GM18870 (cell line): ENCODE measurements around the gene OR1A1.
"Not testable (repeated sequence)": the region's sequence is repeated elsewhere in the genome, so short reads cannot be mapped to it uniquely, and the experiment has no call there.

Experiments used
- ATAC-seq: cut with Tn5 transposase; IDR thresholded peaks from one replicate; pipeline ENCODE4 v1.9.1; 2021; ENCODE audit warnings: moderate library complexity; ENCODE audit not compliant: unreplicated experiment

OR1A1 gene

GRCh38 chr17:3207367-3207766 lies at the start of gene OR1A1:
TSS of gene OR1A1 (plus strand) at chr17:3207667. CDS start at chr17:3215621, 7,954 bp downstream.
- no peak for ATAC-seq

DNA sequence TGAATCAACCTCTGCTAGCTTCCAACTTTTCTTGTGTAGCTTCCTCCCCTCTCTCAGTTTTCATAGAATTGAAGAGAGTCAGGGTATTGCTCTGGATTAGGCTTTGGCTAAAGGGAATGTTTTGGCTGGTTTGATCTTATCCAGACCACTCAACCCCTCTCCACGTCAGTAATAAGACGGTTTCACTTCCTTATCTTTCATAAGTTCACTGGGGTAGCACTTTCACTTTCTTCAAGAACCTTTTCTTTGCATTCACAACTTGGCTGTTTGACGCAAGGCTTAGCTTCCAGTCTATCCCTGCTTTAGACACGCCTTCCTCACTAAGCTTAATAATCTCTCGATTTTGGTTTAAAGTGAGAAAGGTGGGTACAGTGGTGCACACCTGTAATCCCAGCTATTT lies 39.9 kb upstream of the OR1A1 start:
- no peak for ATAC-seq

GRCh38 chr17:3189961-3190360 lies 17.5 kb upstream of the OR1A1 start:
- no peak for ATAC-seq

GRCh38 chr17:3197219-3197618 lies 10.2 kb upstream of the OR1A1 start, which contains the start of gene OR1A2:
TSS of gene OR1A2 (plus strand) at chr17:3197519. CDS start at chr17:3197519, 0 bp downstream.
- ATAC-seq: no peak

GRCh38 chr17:3208484-3208883 lies 1.0 kb downstream of the OR1A1 start:
- no peak for ATAC-seq

GRCh38 chr17:3213001-3213400 lies 5.5 kb downstream of the OR1A1 start:
- ATAC-seq: no peak

- ATAC-seq: no peak
Measured at GRCh38 chr17:3213587-3213986, 6.1 kb downstream of the OR1A1 start.

- not testable (repeated sequence) for ATAC-seq
Measured at GRCh38 chr17:3219978-3220377, 12.5 kb downstream of the OR1A1 start.

DNA sequence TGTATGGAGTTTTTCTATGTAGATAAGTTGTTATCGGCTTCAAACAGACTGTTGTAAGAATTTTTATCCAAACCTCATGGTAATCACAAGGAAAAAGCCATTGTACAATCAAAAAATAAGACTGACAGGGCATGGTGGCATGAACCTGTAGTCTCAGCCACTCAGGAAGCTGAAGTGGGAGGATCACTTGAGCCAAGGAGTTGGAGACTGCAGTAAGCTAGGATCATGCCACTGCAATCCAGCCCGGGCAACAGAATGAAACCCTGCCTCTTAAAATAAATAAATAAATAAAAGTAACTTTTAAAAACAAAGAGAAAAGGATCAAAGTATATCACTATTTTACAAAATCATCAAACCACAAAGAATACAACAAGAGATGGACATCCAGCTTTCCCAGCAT lies 14.4 kb downstream of the OR1A1 start:
- no peak for ATAC-seq

DNA sequence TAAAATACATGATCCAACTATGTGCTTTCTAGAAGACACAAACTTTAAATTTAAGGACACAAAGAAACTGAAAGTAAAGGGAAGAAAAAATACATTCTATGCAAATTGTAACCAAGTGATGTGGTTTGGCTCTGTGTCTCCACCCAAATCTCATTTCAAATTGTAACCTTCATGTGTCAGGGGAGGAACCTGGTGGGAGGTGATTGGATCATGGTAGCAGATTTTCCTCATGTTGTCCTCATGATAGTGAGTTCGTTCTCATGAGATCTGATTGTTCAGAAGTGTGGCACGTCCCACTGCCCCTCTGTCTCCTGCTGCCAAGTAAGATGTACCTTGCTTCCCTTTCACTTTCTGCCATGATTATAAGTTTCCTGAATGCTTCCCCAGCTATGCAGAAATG lies 15.0 kb downstream of the OR1A1 start:
- no peak for ATAC-seq

DNA sequence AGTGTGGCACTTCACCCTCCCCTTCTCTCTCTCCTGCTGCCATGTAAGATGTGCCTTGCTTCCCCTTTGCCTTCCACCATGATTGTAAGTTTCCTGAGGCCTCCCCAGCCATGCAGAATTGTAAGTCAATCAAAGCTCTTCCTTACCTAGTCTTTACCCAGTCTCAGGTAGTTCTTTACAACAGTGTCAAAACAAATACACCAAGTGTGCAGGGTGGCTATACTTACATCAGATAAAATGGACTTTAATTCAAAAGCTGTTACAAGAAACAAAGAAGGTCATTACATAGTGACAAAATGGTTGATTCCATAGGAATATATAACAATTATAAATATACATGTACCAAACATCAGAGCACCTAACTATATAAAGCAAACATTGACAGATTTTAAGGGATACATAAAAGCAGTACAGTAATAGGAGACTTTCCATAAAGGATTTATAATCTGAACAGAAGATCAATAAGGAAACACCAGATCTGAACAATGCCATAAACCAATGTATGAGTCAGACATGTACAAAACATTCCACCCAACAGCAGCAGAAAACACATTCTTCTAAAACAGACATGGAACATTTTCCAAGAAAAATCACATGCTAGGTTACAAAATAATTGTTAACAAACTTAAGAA lies 17.4 kb downstream of the OR1A1 start:
- ATAC-seq: not testable (repeated sequence)

- not testable (repeated sequence) for ATAC-seq
Measured at GRCh38 chr17:3232300-3232699, 24.8 kb downstream of the OR1A1 start.

- ATAC-seq: not testable (repeated sequence)
Measured at GRCh38 chr17:3238685-3239084, 31.2 kb downstream of the OR1A1 start.

- ATAC-seq: not testable (repeated sequence)
Measured at GRCh38 chr17:3241044-3241443, 33.6 kb downstream of the OR1A1 start.

GRCh38 chr17:3244841-3245240 lies 37.4 kb downstream of the OR1A1 start:
- not testable (repeated sequence) for ATAC-seq

DNA sequence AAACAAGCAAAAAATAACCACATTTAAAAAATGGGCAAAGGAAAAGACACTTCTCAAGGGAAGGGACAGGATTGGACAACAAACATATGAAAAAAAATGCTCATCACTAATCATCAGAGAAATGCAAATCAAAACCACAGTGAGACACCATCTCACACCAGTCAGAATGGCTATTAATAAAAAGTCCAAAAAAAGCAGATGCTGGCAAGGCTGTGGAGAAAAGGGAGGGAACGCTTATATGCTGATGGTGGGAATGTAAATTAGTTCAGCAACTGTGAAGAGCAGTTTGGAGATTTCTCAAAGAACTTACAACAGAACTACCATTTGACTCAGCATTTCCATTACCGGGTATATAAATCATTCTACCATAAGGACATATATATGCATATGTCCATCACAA lies 41.5 kb downstream of the OR1A1 start:
- not testable (repeated sequence) for ATAC-seq

GRCh38 chr17:3256575-3256974 lies 49.1 kb downstream of the OR1A1 start:
- no peak for ATAC-seq

DNA sequence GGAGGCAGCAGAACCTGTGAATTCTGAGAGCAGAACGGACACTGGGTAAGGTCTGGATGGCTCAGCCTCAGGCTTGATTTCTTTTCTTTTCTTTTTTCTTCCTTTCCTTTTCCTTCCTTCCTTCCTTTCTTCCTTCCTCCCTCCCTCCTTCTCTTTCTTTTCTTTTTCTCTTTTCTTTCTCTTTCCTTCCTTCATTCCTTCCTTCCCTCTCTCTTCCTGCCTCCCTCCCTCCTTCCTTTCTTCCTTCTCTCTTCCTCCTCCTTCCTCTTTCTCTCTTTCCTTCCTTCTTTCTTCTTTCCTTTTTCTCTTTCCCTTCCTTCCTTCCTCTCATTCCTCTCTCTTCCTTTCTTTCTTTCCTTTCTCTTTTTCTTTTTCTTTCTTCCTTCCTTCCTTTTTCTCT lies 52.7 kb downstream of the OR1A1 start:
- no peak for ATAC-seq

DNA sequence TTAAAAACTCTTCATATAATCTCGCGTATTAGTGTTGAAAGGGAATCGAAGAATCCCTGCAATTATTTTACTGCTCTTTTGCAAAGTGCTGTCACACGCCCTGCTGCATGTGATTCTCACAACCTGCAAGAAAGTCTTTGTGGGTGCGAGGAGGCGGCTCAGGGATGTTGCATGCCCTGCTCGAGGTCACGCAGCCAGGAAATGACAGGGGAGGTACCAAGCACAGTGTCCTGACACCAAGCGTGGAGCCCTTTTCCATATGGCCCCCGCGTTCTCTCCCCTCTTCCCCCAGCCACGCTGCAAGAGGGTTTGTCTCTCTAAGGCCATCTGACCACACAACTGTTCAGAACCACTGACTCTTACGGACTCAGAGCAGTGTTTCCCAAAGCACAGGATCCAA lies 53.1 kb downstream of the OR1A1 start:
- no peak for ATAC-seq
